Daoy (cell line): ENCODE results near the gene E2F2. TPM values are rescaled to one million over a fixed set of nuclear protein-coding genes. Genes with fewer than 3 reads are reported as not detected.
"Not testable (repeated sequence)": the region's sequence is repeated elsewhere in the genome, so short reads cannot be mapped to it uniquely, and the experiment has no call there.

Source experiments
- DNase-seq: peaks from one replicate; pipeline ENCODE4 v3.0.0-alpha.2; 2015; ENCODE audit warnings: low read depth
- total RNA-seq: library from RNA; depleted of rRNA; stranded (reverse); fragments of >200 nt; shearing (Covaris generic); gene quantifications from 2 replicates; pipeline ENCODE4 v1.2.3, GENCODE V29; 2014

Gene E2F2
- total RNA-seq, 1 experiment from 2014 or later = 9.9 TPM

DNA sequence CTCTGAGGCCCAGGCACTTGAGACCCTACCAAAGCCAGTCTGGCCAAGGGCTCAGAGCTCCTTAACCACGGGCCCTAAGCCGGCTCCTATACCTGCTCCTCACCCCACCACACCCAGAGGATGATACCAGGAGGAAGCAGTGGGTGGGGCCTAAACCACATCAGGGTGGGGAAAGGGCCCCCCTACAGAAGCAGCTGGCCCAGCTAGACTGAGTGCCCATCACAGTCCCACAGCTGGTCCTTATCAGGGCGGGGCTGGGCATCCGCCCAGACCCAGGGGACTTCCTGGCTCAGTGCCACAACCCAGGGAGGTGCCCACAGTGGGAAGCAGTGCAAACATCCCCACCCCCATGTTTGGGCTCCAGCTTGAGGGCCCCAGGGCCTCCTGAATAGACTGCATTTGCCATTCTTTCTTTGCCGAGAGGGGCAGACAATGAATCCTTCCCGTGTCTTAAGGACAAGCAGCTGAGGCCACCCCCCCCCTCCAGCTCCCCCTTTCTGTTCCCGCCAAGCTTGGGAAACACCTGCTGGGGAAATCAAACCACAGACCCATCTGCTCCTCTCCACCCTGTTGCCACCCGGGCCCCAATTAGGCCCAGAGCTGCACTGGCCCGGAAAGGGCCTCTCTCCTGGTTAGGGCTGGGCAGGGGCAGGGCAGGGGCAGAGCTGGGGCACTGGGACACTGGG lies 6.2 kb downstream of the E2F2 start:
- peak; percentile 70 for DNase-seq

- no peak for DNase-seq
Observed at GRCh38 chr1:23524163-23524562, 6.9 kb downstream of the E2F2 start.

GRCh38 chr1:23522244-23522982 lies 8.6 kb downstream of the E2F2 start:
- no peak for DNase-seq

- peak; percentile 30 for DNase-seq
Observed at GRCh38 chr1:23521588-23521987, 9.4 kb downstream of the E2F2 start.

GRCh38 chr1:23517581-23517980 lies 13.5 kb downstream of the E2F2 start:
- DNase-seq = no peak

- DNase-seq = no peak
Observed at GRCh38 chr1:23515905-23516304, 15.1 kb downstream of the E2F2 start.

GRCh38 chr1:23514111-23514679 lies 16.8 kb downstream of the E2F2 start:
- DNase-seq = no peak

GRCh38 chr1:23509896-23510295 lies 21.1 kb downstream of the E2F2 start:
- no peak for DNase-seq

- DNase-seq = no peak
Observed at GRCh38 chr1:23506376-23507107, 24.5 kb downstream of the E2F2 start.

- DNase-seq = no peak
Observed at GRCh38 chr1:23505851-23506250, 25.2 kb downstream of the E2F2 start.

GRCh38 chr1:23504156-23504555 lies 26.9 kb downstream of the E2F2 start:
- DNase-seq = not testable (repeated sequence)

GRCh38 chr1:23502951-23503350 lies 28.1 kb downstream of the E2F2 start:
- no peak for DNase-seq

DNA sequence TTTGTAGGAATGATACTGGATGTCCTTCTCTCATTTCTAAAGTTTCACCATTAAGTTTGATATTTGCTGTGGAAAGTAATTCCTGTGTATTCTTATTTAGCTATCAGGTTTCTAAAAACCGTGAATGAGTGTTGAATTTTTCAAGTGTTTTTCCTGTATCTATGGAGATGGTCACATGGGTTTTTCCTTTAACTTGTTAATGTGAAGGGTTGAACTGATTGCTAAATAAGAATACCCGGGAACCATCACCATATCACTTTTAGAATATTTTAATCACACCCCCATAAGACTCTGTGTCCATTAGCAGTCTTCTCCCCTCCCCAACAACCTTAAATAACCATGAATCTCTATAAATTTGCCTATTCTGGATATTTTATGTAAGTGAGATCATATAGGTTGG lies 30.6 kb downstream of the E2F2 start:
- no peak for DNase-seq

DNA sequence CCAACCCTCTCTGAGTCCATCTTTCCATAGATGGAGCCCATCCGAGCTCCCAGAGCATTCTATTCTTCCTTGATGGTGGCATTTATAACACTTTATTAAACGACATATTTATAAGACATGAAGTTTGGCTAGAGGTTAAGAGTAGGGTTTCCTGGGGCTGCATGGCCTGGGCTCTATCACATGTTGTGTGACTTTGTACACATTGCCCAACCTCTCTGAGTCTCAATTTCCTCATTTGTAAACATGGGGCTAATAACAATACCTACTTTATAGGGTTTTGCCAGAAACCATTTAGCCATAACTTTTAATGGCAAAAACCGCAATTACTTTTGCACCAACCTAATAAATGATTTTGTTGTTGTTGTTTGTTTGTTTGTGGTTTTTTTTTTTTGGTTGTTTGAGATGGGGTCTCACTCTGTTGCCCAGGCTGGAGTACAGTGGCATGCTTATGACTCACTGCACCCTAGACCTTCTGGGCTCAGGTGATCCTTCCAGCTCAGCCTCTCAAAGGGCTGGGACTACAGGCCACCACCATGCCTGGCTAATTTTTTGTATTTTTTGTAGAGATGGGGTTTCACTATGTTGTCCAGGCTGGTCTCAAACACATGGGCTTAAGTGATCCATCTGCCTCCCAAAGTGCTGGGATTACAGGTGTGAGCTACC lies 33.1 kb downstream of the E2F2 start:
- no peak for DNase-seq

DNA sequence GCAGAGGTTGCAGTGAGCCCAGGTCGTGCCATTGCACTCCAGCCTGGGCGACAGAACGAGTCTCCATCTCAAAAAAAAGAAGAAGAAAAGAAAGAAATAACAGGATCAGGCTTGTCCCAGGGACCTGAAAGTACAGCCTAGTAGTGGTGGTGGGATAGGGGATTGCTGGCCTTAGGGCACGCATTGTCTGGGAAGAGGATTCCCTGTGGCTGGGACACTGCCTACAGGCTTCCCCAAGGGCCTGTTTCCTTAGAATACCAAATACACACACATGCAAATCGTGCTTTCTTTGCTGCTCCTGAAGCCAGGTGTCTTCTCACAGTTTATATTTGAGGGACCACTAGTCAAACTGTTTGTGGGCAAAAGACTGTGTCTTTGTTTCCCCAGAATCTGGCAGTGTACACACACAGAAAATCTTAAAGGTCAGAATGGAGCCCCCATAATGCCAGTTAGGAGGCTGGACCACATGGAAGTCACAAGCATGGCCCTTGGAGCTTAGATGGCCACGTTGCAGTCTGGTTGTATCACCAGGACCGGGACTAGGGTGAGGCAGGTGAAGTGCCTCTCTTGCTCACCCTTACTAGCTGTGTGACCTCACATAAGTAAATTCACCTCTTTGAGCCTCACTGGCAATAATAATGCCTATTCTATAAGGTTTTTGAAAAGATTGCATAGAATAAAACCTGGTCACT lies 34.4 kb downstream of the E2F2 start:
- no peak for DNase-seq

DNA sequence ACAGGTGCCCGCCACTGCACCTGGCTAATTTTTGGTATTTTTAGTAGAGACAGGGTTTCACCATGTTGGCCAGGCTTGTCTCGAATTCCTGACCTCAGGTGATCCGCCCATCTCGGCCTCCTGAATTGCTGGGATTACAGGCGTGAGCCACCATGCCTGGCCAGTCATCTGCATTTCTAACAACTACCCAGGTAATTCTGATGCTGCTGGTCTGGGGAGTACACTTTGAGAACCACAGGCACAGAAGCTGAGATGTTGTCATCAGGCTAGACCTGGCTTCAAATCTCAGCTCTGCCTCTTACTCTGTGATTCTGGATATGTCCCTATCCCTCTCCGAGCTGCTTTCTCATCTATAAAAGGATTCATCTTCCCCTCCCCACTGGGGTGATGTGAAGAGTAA lies 36.2 kb downstream of the E2F2 start:
- DNase-seq = not testable (repeated sequence)

DNA sequence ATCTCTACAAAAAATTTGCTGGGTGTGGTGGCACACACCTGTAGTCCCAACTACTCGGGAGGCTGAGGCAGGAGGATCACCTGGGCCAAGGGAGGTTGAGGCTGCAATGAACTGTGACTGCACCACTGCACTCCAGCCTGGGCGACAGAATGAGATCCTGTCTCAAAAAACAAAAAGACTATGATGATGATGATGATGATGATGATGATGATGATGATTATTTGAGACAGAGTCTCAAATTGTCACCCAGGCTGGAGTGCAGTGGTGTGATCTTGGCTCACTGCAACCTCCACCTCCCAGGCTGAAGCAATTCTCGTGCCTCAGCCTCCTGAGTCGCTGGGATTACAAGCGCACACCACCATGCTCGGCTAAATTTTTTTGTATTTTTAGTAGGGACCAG lies 38.3 kb downstream of the E2F2 start:
- not testable (repeated sequence) for DNase-seq

- DNase-seq = no peak
Observed at GRCh38 chr1:23492132-23492720, 38.8 kb downstream of the E2F2 start.

DNA sequence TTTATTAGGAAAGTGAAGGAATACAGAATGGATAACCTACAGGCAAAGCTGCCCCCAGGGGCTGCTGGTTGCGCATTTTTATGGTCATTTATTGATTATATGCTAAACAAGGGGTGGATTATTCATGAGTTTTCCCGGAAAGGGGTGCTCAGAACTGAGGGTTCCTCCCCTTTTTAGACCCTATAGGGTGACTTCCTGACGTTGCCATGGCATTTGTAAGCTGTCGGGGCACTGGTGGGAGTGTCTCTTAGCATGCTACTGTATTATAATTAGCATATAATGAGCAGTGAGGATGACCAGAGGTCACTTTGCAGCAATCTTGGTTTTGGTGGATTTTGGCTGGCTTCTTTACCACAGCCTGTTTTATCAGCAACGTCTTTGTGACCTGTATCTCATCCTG lies 41.2 kb downstream of the E2F2 start:
- no peak for DNase-seq

DNA sequence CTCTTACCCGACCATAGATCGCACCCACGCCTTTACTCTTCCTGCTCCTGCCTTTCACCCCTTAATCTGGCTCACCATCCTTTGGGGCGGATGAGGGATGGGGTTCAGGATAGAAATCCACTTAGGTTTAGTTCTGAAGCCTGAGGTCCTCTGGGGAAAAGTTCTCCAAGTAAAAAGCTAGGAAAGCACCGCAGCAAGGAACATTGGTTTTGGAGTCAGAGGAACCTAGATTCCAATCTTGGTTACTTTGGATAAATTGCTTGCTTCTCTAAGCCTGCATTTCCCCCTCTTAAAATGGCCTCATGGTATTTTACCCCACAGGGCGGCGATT lies 46.1 kb downstream of the E2F2 start:
- no peak for DNase-seq
